Hematopoietic multipotent progenitor cell treated with erythropoietin and hydrocortisone succinate and interleukin-3 and kit ligand, for 17 days (in vitro differentiated cells): ENCODE results near the gene GFAP.
A peak's percentile ranks its signal among the peaks of the same experiment; 100 is the strongest.

Source experiments
- DNase-seq: peaks from one replicate; pipeline ENCODE4 v3.0.0-alpha.2; 2015; ENCODE audit warnings: low spot score

The GFAP gene

GRCh38 chr17:44914148-44914547 lies 1.2 kb downstream of the GFAP start:
- no peak for DNase-seq

DNA sequence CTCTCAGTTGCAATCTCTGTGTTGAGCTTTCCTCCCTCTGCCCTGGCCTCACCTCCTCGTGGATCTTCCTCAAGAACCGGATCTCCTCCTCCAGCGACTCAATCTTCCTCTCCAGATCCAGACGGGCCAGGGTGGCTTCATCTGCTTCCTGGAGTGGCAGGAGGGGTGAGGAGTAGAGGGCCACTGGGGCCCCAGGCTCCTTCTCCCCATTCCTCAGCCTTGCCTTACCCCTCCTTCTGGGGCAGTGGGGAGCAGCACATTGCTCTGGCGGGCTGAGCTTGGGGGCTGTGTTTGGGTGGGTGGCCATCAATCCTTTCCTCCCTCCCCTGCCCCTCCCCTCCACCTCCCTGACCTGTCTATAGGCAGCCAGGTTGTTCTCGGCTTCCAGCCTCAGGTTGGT lies 1.6 kb downstream of the GFAP start:
- no peak for DNase-seq

DNA sequence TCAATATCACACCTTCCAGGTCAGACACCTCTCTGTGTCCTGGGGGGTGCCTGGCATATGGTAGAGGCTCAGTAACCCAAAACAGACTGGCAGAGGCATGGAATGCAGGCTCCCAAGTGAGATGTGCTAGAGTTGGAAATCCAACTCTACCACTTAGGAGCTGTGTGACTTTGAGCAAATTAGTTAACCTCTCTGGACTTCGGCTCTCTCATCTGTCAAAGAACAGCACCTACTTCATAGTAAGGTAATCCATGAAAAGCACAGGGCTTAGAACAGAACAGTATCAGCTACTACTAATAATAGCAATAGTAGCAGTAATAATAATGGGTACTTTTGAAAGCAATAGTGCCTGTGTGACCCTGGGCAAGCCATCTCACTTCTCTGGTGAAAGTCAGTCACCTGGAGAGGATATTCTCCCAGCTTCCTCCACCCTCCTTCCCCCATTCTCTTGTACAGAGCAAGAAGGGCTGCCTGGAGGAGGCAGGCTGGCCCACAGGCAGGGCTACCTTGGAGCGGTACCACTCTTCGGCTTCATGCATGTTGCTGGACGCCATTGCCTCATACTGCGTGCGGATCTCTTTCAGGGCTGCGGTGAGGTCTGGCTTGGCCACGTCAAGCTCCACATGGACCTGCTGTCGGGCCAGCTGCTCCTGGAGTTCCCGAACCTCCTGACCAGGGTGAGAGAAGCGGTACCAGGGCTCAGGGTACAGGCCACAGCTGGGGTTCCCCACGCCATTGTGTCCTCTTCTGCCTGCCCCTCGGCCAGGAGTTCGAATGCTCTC lies 2.3 kb downstream of the GFAP start:
- no peak for DNase-seq

DNA sequence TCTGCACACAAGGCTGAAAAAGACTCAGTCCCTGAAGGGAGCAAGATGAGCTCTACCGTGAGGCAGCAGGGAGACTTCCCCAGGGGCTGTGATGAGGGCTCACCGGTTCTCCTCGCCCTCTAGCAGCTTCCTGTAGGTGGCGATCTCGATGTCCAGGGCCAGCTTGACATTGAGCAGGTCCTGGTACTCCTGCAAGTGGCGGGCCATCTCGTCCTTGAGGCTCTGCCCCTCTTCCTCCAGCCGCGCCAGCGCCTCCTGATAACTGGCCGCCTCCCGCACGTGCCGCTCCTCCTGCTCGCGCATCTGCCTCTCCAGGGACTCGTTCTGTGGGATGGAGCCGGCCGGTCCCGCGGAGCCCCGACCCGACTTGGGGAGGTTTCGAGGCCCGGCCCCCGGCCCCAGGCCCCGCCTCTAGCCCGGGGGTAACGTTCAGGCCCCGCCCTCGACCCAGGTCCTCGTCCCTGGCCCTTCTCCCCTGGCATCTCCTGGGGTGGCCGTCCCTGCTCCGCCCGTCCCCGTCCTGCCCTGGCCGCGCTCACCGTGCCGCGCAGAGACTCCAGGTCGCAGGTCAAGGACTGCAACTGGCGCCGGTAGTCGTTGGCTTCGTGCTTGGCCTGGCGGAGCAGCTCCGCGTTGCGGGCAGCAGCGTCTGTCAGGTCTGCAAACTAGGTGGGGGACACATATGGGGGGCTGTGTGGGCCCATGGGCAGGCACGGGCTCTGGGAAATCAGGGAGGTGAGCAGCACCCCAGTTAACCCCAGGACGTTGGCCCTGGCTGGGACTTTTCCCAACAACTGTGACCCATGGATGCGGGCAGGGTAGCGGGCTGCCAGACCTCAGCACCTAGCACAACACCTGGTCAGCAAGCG lies 3.9 kb downstream of the GFAP start:
- DNase-seq: no peak

DNA sequence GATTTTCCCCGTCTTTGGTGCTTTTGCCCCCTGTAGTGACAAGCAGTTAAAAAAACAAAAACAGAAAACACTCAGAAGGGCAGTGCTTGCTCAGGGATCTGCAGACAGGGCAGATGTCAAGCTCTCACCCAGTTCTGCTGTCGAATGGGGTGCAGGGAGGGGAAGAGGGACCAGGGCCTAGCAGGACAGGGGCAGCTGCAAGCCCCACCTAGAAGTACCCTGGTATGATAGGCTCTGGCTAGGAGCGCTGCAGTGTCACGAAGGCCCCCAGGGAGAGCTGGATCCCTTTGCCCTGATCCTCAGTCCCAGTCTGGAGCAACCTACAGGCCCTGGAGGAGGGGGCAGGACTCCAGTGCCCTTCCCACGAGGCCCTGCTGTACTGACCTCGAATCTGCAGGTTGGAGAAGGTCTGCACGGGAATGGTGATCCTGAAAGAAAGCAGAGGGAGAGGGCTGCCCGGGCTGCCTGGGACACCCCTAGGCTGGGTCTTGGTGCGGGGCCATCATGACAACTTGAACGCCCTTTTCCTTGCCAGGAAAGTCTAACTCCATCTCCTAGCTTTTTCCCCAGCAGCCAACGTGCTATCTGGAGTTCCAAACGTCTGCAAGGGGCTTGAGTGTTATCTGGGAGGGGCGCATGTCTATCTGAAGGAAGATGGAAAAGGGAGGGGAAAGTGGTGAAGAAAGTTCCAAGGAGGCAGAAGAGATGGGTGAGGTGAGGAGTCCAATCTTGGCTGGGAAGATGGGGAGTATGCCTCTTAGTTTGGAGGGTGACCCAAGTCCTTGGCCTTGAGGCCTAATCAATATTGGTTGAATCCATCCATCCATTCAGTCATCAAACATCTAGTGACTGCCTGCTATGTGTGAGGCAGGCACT lies 4.8 kb downstream of the GFAP start:
- DNase-seq: no peak

GRCh38 chr17:44909681-44910144 lies 5.6 kb downstream of the GFAP start:
- DNase-seq: no peak

- no peak for DNase-seq
Observed at GRCh38 chr17:44908761-44909326, 6.5 kb downstream of the GFAP start.

DNA sequence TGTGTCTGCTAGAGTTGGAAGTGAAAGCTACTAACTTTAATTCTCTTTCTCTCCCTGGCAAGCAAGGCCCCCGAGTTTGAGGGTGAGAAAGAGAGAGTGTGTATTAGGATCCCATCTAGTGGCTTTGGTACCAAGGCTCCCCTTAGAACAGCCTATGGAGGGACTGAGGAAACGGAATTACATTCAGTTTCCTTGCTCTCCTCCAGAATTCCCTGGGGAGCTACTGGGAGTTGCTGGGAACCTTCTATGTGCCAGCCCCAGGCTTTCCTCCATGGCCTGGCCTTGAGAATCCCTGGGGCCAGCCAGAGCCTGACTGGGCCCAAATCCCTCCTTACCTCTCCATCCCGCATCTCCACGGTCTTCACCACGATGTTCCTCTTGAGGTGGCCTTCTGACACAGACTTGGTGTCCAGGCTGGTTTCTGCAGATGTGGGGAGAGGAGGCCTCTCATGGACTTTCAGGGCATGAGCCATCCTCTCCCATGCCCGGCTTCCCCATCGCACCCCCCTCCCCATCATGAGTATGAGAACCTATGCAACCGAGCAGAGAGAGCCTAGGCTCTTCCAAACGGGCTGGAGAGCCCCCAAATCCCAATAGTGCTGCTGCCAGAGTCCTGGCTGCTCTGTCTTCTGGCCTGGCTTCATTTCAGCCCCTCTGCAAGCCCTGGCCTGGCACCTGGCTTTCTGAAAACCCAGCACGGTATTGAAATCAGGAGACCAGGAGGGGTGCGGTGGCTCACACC lies 7.4 kb downstream of the GFAP start:
- DNase-seq: no peak

DNA sequence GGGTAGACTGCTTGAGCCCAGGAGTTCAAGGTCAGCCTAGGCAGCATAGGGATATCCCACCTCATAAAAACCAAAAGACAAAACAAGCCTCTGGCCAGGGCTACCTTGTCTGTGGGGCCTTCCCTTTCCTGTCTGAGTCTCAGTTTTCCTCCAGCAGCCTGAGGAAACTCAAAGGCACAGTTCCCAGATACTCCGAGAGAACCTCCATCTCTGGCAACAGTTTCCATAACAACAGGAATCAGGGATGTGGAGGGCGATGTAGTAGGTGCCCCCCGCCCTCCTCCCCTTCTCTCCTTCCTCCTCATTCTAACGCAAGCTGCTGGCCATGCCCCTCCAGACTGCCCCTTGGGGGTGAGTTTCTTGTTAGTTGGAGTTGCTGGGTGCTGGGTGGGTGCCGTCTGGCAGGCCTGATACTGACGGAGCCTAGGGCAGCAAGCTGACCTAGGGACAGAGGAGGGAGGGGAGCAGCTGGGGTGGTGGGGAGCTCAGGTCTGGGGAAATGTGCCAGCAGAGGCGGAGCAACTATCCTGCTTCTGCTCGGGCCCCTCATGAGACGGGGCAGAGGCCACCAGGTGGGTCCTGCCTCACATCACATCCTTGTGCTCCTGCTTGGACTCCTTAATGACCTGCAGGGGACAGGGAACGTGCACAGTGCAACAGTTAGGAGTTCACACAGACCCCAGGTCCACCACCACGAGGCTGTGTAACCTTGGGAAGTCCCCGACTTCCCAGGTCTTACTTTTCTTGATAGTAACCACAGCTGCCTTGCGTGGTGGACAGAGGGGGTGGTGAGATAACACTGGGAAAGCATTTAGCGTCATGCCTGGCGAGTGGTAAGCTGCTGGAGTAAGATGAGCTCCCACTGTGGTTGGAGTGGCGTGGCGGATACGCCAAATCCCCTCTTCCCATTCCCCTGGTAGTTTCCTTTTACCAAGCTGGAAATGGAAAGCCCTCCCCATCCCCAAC lies 8.3 kb downstream of the GFAP start:
- DNase-seq: no peak

DNA sequence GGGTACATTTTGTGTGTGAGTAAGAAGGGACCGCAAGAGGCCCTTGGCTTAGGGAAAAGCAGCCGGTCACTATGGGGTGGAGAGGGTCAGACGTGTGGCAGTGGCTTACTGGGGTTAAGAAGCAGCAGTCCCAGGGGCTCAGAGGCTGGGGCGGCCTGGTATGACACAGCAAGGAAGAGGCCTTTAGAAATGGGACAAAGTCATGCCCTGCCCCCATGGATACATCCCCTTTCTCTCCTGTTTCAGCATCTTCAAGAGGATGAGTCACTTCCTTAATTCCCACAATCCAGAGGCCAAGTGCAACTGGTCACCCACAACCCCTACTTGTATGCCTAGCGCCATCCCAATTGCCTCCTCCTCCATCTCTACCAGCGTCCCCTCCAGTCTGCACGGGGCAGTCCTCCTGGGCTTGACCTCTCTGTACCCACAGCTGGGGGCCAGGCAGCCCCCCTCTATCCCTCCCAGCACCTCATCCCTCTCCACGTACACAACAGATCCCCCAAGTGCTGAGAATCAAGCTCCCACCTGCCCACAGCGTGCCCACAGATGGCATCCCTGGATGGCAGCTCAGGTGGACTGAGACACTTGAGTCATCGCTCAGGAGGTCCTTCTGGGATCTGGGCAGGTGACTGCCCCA lies 9.2 kb downstream of the GFAP start:
- DNase-seq: no peak

- DNase-seq: no peak
Observed at GRCh38 chr17:44905006-44906000, 10.0 kb downstream of the GFAP start.

DNA sequence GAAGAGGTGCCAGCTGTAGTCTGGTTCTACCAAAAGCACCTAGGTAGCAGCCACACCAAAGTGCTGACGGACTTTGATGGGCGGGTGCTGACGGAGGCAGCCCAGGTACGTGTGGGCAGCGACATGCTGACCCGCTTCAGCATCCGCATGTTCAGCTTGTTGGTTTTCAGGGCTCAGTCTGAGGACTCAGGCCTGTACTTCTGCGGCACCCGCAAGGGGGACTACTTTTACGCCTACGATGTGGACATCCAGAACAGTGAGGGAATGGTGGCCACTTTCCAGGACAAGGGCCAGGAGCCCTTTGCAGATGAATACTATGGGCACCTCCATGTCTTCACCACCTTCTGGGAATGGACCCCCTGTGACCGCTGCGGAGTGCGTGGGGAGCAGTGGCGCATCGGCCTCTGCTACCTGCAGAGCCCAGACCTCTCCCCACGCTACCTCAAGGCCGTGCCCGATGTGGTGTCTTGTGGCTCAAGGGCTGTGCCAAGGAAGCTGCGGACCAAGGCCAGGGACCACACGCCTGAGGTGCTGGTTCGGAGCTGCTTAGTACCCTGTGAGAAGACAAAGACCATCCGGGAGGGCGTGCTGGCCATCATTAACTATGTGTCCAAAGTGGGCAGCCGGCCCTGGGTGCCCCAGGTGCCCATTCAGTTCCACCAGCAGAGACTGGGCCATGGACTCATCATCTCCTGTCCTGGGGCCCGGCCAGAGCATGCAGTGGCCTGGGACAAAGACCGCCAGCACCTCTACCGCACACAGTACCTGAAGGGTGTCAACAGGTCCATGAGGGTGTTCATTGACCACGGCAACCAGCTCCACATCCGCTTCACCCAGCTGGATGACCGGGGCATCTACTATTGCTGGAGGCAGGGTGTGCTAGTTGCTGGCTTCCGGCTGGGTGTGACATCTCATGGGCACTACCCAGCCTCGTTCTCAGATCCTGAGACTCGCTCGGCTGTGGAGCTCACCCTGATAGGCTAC lies 11.0 kb downstream of the GFAP start:
- no peak for DNase-seq

DNA sequence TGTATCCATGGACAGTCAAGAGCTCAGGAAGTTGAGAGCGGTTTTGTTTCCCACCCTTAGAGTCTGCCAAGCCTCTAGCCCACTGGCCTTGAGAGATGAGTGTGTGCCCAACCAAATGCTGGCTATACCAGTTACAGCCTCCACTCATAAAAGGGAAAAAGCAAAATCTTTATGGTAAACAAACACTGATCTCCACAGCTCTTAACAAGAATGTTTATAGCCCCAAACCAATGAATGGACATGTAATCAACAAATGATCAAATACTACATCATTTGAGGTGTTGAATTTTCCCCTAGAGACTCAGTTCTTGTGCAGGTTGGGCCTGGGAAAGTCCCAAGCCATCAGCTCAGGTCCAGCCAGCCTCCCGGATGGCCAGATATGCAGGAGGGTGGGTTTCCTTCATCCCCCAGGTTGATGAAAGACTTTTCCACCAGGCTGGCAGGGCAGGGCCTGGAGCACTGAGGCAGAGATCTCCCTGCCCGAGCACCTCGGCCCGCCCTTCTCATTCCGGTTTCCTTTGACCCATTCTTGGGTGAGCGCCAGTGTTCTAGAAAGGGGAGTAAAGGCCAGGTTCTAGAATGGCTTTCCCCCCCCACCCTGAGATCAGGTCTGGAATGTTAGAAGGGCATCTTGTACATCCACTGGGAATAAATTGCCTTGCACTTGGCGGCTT lies 12.2 kb downstream of the GFAP start:
- DNase-seq: no peak

GRCh38 chr17:44902135-44902760 lies 13.1 kb downstream of the GFAP start:
- no peak for DNase-seq

DNA sequence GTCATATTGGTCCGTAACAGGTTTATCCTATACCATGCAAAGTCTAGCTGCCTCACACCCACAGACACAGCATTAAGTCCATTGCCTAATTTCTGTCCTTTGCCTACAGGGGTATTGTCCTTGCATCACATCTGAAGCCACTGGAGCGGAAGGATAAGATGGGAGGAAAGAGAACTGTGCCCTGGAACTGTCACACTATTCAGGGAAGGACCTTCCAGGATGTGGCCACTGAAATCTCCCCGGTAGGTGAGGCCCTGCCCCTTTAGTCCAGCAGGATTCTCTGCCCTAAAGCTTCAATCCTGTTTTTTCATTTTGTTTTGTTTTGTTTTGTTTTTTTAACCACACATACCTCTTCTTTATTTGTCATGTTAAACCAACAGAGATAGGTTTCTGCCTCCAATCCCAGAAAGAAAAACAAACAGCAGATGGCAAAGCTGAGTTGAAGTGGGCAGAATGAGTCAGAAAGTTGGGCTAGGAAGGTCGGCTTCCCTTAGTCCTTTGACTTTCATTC lies 13.8 kb downstream of the GFAP start:
- DNase-seq: no peak

GRCh38 chr17:44900894-44901293 lies 14.4 kb downstream of the GFAP start:
- peak; percentile 34 for DNase-seq
